PC-9 (cell line): ENCODE results near the gene CHN1. TPM values are rescaled to one million over a fixed set of nuclear protein-coding genes. Genes with fewer than 3 reads are reported as not detected.

Experiments used
- BruUV-seq: library from RNA; stranded (reverse); fragments of 400-500 nt; replicated peaks from 2 replicates; lab custom pipeline; 2021; lab: Mats Ljungman, UMichigan
- CTCF ChIA-PET: fragments of 300-600 bp; sonication (Branson Sonifier 250); formaldehyde crosslinking; loops from one replicate; lab custom pipeline; 2022; ENCODE audit warnings: antibody characterized with exemption; lab: Charles Lee
- POLR2A ChIA-PET: fragments of 300-600 bp; sonication (Branson Sonifier 250); formaldehyde crosslinking; loops from one replicate; lab custom pipeline; 2022; ENCODE audit warnings: antibody characterized with exemption; ENCODE audit not compliant: unreplicated experiment; lab: Charles Lee
- DNase-seq, 2 experiments: peaks; one replicate each; pipeline versions ENCODE4 v3.0.0 to v3.0.0-alpha.2; 2015 to 2022; ENCODE audit warnings: mixed read lengths in 1 of 2
- H2AFZ ChIP-seq: fragments of 200-600 bp; sonication (generic); 2 replicates; pipeline ENCODE4 v1.8.1; 2017; ENCODE audit warnings: antibody characterized with exemption
- H3F3A ChIP-seq: fragments of 200-600 bp; sonication (generic); 2 replicates; pipeline ENCODE4 v1.8.1; 2017; ENCODE audit warnings: antibody characterized with exemption, mild to moderate bottlenecking, low read depth; ENCODE audit not compliant: insufficient read depth
- H3K27ac ChIP-seq: fragments of 200-600 bp; sonication (generic); 2 replicates; pipeline ENCODE4 v1.6.1; 2016; ENCODE audit warnings: mixed run types
- H3K27me3 ChIP-seq: fragments of 200-600 bp; sonication (generic); 2 replicates; pipeline ENCODE4 v1.6.1; 2016; ENCODE audit warnings: low read depth, mixed run types; ENCODE audit not compliant: insufficient read depth
- H3K36me3 ChIP-seq: fragments of 200-600 bp; sonication (generic); 2 replicates; pipeline ENCODE4 v1.6.1; 2016; ENCODE audit warnings: low read depth, mixed run types
- H3K4me1 ChIP-seq: fragments of 200-600 bp; sonication (generic); replicated peaks from 2 replicates; pipeline ENCODE4 v1.6.1; 2016; ENCODE audit warnings: mixed run types; ENCODE audit not compliant: insufficient read depth
- H3K4me2 ChIP-seq: fragments of 200-600 bp; sonication (generic); 2 replicates; pipeline ENCODE4 v1.6.1; 2017; ENCODE audit warnings: mixed run types
- H3K4me3 ChIP-seq: fragments of 200-600 bp; sonication (generic); 2 replicates; pipeline ENCODE4 v1.6.1; 2016; ENCODE audit warnings: mixed run types
- H3K79me2 ChIP-seq: fragments of 200-600 bp; sonication (generic); 2 replicates; pipeline ENCODE4 v1.6.1; 2017; ENCODE audit warnings: low read depth, mixed run types
- H3K9me2 ChIP-seq: fragments of 200-600 bp; sonication (generic); 2 replicates; pipeline ENCODE4 v1.8.1; 2017; ENCODE audit warnings: mild to moderate bottlenecking; ENCODE audit not compliant: insufficient read depth
- H3K9me3 ChIP-seq: fragments of 200-600 bp; sonication (generic); 2 replicates; pipeline ENCODE4 v1.8.1; 2016; ENCODE audit warnings: low read depth; ENCODE audit not compliant: insufficient read depth
- H4K20me1 ChIP-seq: fragments of 200-600 bp; sonication (generic); 2 replicates; pipeline ENCODE4 v1.8.1; 2017; ENCODE audit not compliant: insufficient read depth
- CTCF ChIP-seq: fragments of 200-600 bp; sonication (generic); conservative IDR thresholded peaks from 2 replicates; pipeline ENCODE4 v1.6.1; 2017; ENCODE audit warnings: mixed run types, antibody characterized with exemption, mild to moderate bottlenecking, moderate library complexity
- EZH2 ChIP-seq: fragments of 200-600 bp; sonication (generic); IDR thresholded peaks from 2 replicates; pipeline ENCODE4 v1.8.0; 2017; ENCODE audit warnings: antibody characterized with exemption, low read depth
- intact Hi-C: fragments of 100-400 bp; cut with micrococcal nuclease; formaldehyde crosslinking; loops from one replicate; pipeline ENCODE4 v1.10.0; 2022; ENCODE audit not compliant: unreplicated experiment
- total RNA-seq: library from RNA; stranded (reverse); gene quantifications from 2 replicates; pipeline ENCODE4 v1.2.3, GENCODE V29; 2021

CHN1 gene
- total RNA-seq, 1 experiment from 2014 or later = 14.0 TPM

DNA sequence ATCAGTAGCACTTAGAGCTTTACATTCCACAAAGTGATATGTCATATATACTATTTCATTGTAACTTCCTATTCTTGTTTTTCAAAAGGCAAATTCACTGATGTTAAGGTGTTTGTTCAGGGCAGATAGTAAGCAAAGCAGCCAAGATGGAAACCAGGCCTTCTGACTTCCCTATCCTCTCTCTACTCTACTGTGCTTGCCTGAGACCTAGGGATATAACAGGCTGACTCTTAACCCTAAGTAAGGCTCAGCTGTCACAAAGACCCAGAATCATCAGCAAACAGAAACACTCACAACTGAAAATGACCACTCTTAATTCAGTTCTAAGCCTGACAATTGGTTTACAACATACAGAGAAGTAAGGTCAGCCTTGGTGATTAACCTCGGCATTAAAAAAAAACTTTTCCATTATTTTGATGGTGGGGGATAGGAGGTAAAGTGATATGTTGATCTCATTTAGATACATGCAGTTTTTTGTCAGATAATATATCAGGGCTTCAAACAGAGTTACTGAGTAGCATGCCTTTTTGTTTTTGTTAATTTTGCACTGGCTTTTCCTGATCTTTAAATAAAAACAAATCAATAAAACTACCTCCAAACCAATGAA lies 145.5 kb downstream of the CHN1 start:
- DNase-seq = no peak
- Histone ChIP-seq H4K20me1 (no peaks in the 10 kb centered on the region), H3K9me2 (no peaks in the 10 kb centered on the region), H3K79me2 (no peaks in the 10 kb centered on the region), H3K9me3 (no peaks in the 10 kb centered on the region), H2AFZ (no peak overlapping the region; the same call in 1 of the 2 replicates), H3K36me3 (no peaks in the 10 kb centered on the region), H3K27ac (no peak overlapping the region), H3K4me1 (no peaks in the 10 kb centered on the region), H3F3A (no peaks in the 10 kb centered on the region), H3K4me2 (no peak overlapping the region), H3K4me3 (no peak overlapping the region), H3K27me3 (no peaks in the 10 kb centered on the region)
- intact Hi-C loops = no loop called here
- TF ChIP-seq EZH2 (no peak), CTCF (no peak)
- ChIA-PET POLR2A (no interaction called here), CTCF (no interaction called here)
- BruUV-seq = no TSS peak

GRCh38 chr2:174858745-174859144 lies 146.4 kb downstream of the CHN1 start:
- no peaks in the 10 kb centered on the region for H3K79me2 ChIP-seq
- no peak overlapping the region for H3K4me2 ChIP-seq
- H4K20me1 ChIP-seq = no peaks in the 10 kb centered on the region
- H3F3A ChIP-seq = no peaks in the 10 kb centered on the region
- ChIA-PET CTCF (no interaction called here), POLR2A (no interaction called here)
- no peaks in the 10 kb centered on the region for H3K9me3 ChIP-seq
- no peaks in the 10 kb centered on the region for H3K9me2 ChIP-seq
- BruUV-seq = no TSS peak
- H3K36me3 ChIP-seq = no peaks in the 10 kb centered on the region
- no peaks in the 10 kb centered on the region for H3K27me3 ChIP-seq
- intact Hi-C loops = no loop called here
- no peak overlapping the region for H3K4me3 ChIP-seq
- no peak overlapping the region for H2AFZ ChIP-seq
- TF ChIP-seq EZH2 (no peak), CTCF (no peak)
- DNase-seq = no peak
- H3K27ac ChIP-seq = no peak overlapping the region
- no peaks in the 10 kb centered on the region for H3K4me1 ChIP-seq

GRCh38 chr2:174856447-174856846 lies 148.7 kb downstream of the CHN1 start:
- Histone ChIP-seq H3K36me3 (no peaks in the 10 kb centered on the region), H3K9me2 (no peaks in the 10 kb centered on the region), H3K4me2 (no peak overlapping the region), H3K27me3 (no peaks in the 10 kb centered on the region), H3K27ac (no peak overlapping the region), H3K4me1 (no peaks in the 10 kb centered on the region), H3K4me3 (no peak overlapping the region), H3K9me3 (no peaks in the 10 kb centered on the region), H2AFZ (no peak overlapping the region), H4K20me1 (no peaks in the 10 kb centered on the region), H3F3A (no peaks in the 10 kb centered on the region), H3K79me2 (no peaks in the 10 kb centered on the region)
- ChIA-PET CTCF (no interaction called here), POLR2A (no interaction called here)
- BruUV-seq = no TSS peak
- no peak for DNase-seq
- TF ChIP-seq CTCF = no peak
- intact Hi-C loops = no loop called here
